WTC11 (cell line): Measurements from ENCODE around the gene TMPRSS2. TPM values are rescaled to one million over a fixed set of nuclear protein-coding genes. Genes with fewer than 3 reads are reported as not detected.

Source experiments
- ATAC-seq: fragments of 200-7000 bp; cut with Tn5 transposase; 2 replicates; pipeline ENCODE4 v1.10.0; 2021; ENCODE audit warnings: mild to moderate bottlenecking, moderate library complexity
- CTCF ChIA-PET: fragments of 300-600 bp; sonication (Branson Sonifier 250); formaldehyde crosslinking; loops from one replicate; lab custom pipeline; 2021; ENCODE audit warnings: antibody characterized with exemption; lab: Charles Lee
- POLR2A ChIA-PET: fragments of 350-600 bp; sonication (Branson Sonifier 250); formaldehyde crosslinking; loops from one replicate; lab custom pipeline; 2021; ENCODE audit warnings: antibody characterized with exemption; lab: Charles Lee
- DNase-seq: peaks from one replicate; pipeline ENCODE4 v3.0.0; 2021; ENCODE audit warnings: low spot score
- H3K27ac Mint-ChIP-seq: 2 replicates; pipeline ENCODE4 v1.8.0; 2021; ENCODE audit warnings: mixed read lengths
- H3K27me3 Mint-ChIP-seq: 2 replicates; pipeline ENCODE4 v1.8.0; 2021; ENCODE audit warnings: low read depth, mild to moderate bottlenecking, moderate library complexity, mixed read lengths
- H3K36me3 Mint-ChIP-seq: 2 replicates; pipeline ENCODE4 v1.8.0; 2021; ENCODE audit warnings: mixed read lengths
- H3K4me1 Mint-ChIP-seq: 2 replicates; pipeline ENCODE4 v1.8.0; 2022; ENCODE audit warnings: mixed read lengths
- H3K4me3 Mint-ChIP-seq: 2 replicates; pipeline ENCODE4 v1.8.0; 2021; ENCODE audit warnings: mild to moderate bottlenecking, moderate library complexity, mixed read lengths
- H3K9me3 Mint-ChIP-seq: 2 replicates; pipeline ENCODE4 v1.8.0; 2021; ENCODE audit warnings: mixed read lengths
- AR ChIP-seq: fragments of 250-450 bp; sonication (Bioruptor Pico); IDR thresholded peaks from 2 replicates; pipeline ENCODE4 v1.9.0; 2021; ENCODE audit warnings: mild to moderate bottlenecking
- CBFB ChIP-seq: sonication (generic); formaldehyde crosslinking; IDR thresholded peaks from 2 replicates; pipeline ENCODE4 v1.8.1; 2022; ENCODE audit warnings: mild to moderate bottlenecking, low read depth, missing genetic modification reagents
- CREB1 ChIP-seq: sonication (generic); formaldehyde crosslinking; IDR thresholded peaks from 2 replicates; pipeline ENCODE4 v1.8.0; 2023; ENCODE audit warnings: mild to moderate bottlenecking, missing genetic modification reagents
- FOXJ3 ChIP-seq: sonication (generic); formaldehyde crosslinking; IDR thresholded peaks from 2 replicates; pipeline ENCODE4 v1.9.0; 2021; ENCODE audit warnings: missing genetic modification reagents, mild to moderate bottlenecking, borderline replicate concordance
- FOXK1 ChIP-seq: sonication (generic); formaldehyde crosslinking; IDR thresholded peaks from 2 replicates; pipeline ENCODE4 v1.8.0; 2022; ENCODE audit warnings: mild to moderate bottlenecking, moderate library complexity, missing genetic modification reagents
- IRF1 ChIP-seq: sonication (generic); formaldehyde crosslinking; IDR thresholded peaks from 2 replicates; pipeline ENCODE4 v1.8.0; 2023; ENCODE audit warnings: missing genetic modification reagents
- SMAD4 ChIP-seq: sonication (generic); formaldehyde crosslinking; IDR thresholded peaks from 2 replicates; pipeline ENCODE4 v1.8.0; 2022; ENCODE audit warnings: mild to moderate bottlenecking, missing genetic modification reagents
- TP53 ChIP-seq: sonication (generic); formaldehyde crosslinking; IDR thresholded peaks from 2 replicates; pipeline ENCODE4 v1.8.1; 2023; ENCODE audit warnings: mild to moderate bottlenecking, missing genetic modification reagents
- USF1 ChIP-seq: sonication (generic); formaldehyde crosslinking; IDR thresholded peaks from 2 replicates; pipeline ENCODE4 v1.8.0; 2022; ENCODE audit warnings: mild to moderate bottlenecking, missing genetic modification reagents
- USF2 ChIP-seq: sonication (generic); formaldehyde crosslinking; IDR thresholded peaks from 2 replicates; pipeline ENCODE4 v1.8.1; 2023; ENCODE audit warnings: mild to moderate bottlenecking, missing genetic modification reagents, moderate library complexity
- ZNF121 ChIP-seq: sonication (generic); formaldehyde crosslinking; IDR thresholded peaks from 2 replicates; pipeline ENCODE4 v1.8.0; 2023; ENCODE audit warnings: missing genetic modification reagents
- ZNF219 ChIP-seq: sonication (generic); formaldehyde crosslinking; IDR thresholded peaks from 2 replicates; pipeline ENCODE4 v1.8.0; 2023; ENCODE audit warnings: missing genetic modification reagents, mild to moderate bottlenecking, borderline replicate concordance
- ZSCAN18 ChIP-seq: fragments of 250-450 bp; sonication (Bioruptor Pico); IDR thresholded peaks from 2 replicates; pipeline ENCODE4 v2.1.2; 2022; ENCODE audit warnings: mild to moderate bottlenecking, moderate library complexity
- total RNA-seq: library from RNA; stranded (reverse); gene quantifications from 3 replicates; pipeline ENCODE4 v1.2.3, GENCODE V29; 2021
- TF ChIP-seq, protein P1 (sequence below): fragments of 250-450 bp; sonication (Bioruptor Pico); IDR thresholded peaks from 2 replicates; pipeline ENCODE4 v1.9.0; 2021; ENCODE audit warnings: mild to moderate bottlenecking, borderline replicate concordance
- TF ChIP-seq, protein P2 (sequence below): fragments of 250-450 bp; sonication (Bioruptor Pico); IDR thresholded peaks from 2 replicates; pipeline ENCODE4 v1.9.0; 2021; ENCODE audit warnings: moderate library complexity, mild to moderate bottlenecking, inconsistent platforms, borderline replicate concordance
- TF ChIP-seq, protein P3 (sequence below): sonication (generic); formaldehyde crosslinking; IDR thresholded peaks from 2 replicates; pipeline ENCODE4 v1.8.1; 2022; ENCODE audit warnings: missing genetic modification reagents, borderline replicate concordance

TMPRSS2 gene
- total RNA-seq, 1 experiment from 2014 or later = 8.5 TPM

DNA sequence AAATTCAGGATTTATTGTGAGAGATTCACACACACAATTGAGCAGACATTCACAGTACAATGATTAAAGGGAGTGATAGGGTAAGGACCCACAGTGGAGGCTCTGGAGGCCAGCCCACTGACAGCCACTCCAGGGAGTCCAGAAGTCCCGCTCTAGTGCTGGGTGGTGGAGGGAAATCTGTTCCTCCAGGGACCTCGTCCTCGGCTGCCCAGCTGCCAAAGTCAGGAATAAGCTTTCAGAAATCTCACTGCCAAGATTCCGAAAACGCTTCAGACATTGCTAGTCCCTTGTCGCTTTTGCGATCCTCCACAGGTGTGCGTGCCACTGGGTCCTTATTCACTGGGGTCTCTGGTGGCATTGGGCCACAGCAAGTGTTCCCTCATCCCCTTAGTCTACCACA lies 79.6 kb downstream of the TMPRSS2 start (continued):
- TF ChIP-seq AR (CRISPR knock-in tag) (no peak), IRF1 (CRISPR knock-in tag) (no peak), USF1 (CRISPR knock-in tag) (no peak), CREB1 (no peak), ZNF121 (no peak), ZNF219 (no peak), FOXK1 (CRISPR knock-in tag) (no peak), SMAD4 (CRISPR knock-in tag) (no peak), TP53 (CRISPR knock-in tag) (no peak), ZSCAN18 (no peak), USF2 (no peak), FOXJ3 (CRISPR knock-in tag) (no peak)
- TF ChIP-seq, protein P1, sequence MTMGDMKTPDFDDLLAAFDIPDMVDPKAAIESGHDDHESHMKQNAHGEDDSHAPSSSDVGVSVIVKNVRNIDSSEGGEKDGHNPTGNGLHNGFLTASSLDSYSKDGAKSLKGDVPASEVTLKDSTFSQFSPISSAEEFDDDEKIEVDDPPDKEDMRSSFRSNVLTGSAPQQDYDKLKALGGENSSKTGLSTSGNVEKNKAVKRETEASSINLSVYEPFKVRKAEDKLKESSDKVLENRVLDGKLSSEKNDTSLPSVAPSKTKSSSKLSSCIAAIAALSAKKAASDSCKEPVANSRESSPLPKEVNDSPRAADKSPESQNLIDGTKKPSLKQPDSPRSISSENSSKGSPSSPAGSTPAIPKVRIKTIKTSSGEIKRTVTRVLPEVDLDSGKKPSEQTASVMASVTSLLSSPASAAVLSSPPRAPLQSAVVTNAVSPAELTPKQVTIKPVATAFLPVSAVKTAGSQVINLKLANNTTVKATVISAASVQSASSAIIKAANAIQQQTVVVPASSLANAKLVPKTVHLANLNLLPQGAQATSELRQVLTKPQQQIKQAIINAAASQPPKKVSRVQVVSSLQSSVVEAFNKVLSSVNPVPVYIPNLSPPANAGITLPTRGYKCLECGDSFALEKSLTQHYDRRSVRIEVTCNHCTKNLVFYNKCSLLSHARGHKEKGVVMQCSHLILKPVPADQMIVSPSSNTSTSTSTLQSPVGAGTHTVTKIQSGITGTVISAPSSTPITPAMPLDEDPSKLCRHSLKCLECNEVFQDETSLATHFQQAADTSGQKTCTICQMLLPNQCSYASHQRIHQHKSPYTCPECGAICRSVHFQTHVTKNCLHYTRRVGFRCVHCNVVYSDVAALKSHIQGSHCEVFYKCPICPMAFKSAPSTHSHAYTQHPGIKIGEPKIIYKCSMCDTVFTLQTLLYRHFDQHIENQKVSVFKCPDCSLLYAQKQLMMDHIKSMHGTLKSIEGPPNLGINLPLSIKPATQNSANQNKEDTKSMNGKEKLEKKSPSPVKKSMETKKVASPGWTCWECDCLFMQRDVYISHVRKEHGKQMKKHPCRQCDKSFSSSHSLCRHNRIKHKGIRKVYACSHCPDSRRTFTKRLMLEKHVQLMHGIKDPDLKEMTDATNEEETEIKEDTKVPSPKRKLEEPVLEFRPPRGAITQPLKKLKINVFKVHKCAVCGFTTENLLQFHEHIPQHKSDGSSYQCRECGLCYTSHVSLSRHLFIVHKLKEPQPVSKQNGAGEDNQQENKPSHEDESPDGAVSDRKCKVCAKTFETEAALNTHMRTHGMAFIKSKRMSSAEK = no peak

- DNase-seq (no peak), ATAC-seq (no peak)
- Mint-ChIP-seq H3K9me3 (no peaks in the 10 kb centered on the region), H3K27me3 (peaks cover 57% of the 10 kb centered on the region), H3K27ac (no peak overlapping the region), H3K4me3 (peak overlapping the region; percentile 76; the same call in 1 of the 2 replicates), H3K36me3 (no peaks in the 10 kb centered on the region), H3K4me1 (peaks cover 26% of the 10 kb centered on the region)
- no peak for TF ChIP-seq CBFB (CRISPR knock-in tag)
- TF ChIP-seq, protein P2, sequence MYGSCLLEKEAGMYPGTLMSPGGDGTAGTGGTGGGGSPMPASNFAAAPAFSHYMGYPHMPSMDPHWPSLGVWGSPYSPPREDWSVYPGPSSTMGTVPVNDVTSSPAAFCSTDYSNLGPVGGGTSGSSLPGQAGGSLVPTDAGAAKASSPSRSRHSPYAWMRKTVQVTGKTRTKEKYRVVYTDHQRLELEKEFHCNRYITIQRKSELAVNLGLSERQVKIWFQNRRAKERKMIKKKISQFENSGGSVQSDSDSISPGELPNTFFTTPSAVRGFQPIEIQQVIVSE (CRISPR knock-in tag) = no peak
- TF ChIP-seq, protein P3, sequence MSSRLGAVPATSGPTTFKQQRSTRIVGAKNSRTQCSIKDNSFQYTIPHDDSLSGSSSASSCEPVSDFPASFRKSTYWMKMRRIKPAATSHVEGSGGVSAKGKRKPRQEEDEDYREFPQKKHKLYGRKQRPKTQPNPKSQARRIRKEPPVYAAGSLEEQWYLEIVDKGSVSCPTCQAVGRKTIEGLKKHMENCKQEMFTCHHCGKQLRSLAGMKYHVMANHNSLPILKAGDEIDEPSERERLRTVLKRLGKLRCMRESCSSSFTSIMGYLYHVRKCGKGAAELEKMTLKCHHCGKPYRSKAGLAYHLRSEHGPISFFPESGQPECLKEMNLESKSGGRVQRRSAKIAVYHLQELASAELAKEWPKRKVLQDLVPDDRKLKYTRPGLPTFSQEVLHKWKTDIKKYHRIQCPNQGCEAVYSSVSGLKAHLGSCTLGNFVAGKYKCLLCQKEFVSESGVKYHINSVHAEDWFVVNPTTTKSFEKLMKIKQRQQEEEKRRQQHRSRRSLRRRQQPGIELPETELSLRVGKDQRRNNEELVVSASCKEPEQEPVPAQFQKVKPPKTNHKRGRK = no peak
- ChIA-PET POLR2A (no interaction called here), CTCF (no interaction called here)
Observed at GRCh38 chr21:41427556-41427955, 80.4 kb downstream of the TMPRSS2 start.
